NCI-H2081 treated with DMSO at 0.1 percent for 48 hours (cell line): ENCODE results near the gene ZMIZ1.

Source experiments
- DNase-seq: peaks from one replicate; lab custom pipeline; 2025; lab: John Stamatoyannopoulos, UW

The ZMIZ1 gene

GRCh38 chr10:79118286-79119202 is 49.8 kb downstream of the ZMIZ1 start:
- DNase-seq: no peak

GRCh38 chr10:79119306-79119705 is 50.5 kb downstream of the ZMIZ1 start:
- DNase-seq: no peak

GRCh38 chr10:79123547-79123963 is 54.8 kb downstream of the ZMIZ1 start:
- no peak for DNase-seq

GRCh38 chr10:79124066-79124465 is 55.3 kb downstream of the ZMIZ1 start:
- DNase-seq: no peak

GRCh38 chr10:79125092-79125491 is 56.3 kb downstream of the ZMIZ1 start:
- DNase-seq: no peak

GRCh38 chr10:79126351-79127080 is 57.8 kb downstream of the ZMIZ1 start:
- no peak for DNase-seq

GRCh38 chr10:79127151-79127961 is 58.6 kb downstream of the ZMIZ1 start:
- DNase-seq: no peak

GRCh38 chr10:79128241-79128922 is 59.6 kb downstream of the ZMIZ1 start:
- DNase-seq: no peak

- DNase-seq: no peak
These were observed 60.1 kb downstream of the ZMIZ1 start for GRCh38 chr10:79128923-79129305.

GRCh38 chr10:79129361-79129997 is 60.7 kb downstream of the ZMIZ1 start:
- DNase-seq: no peak

- DNase-seq: no peak
These were observed 61.5 kb downstream of the ZMIZ1 start for GRCh38 chr10:79130255-79130654.

- no peak for DNase-seq
These were observed 62.1 kb downstream of the ZMIZ1 start for GRCh38 chr10:79130846-79131245.

GRCh38 chr10:79131836-79132631 is 63.3 kb downstream of the ZMIZ1 start:
- no peak for DNase-seq

GRCh38 chr10:79132681-79133381 is 64.1 kb downstream of the ZMIZ1 start:
- DNase-seq: no peak

- no peak for DNase-seq
These were observed 64.7 kb downstream of the ZMIZ1 start for GRCh38 chr10:79133416-79133815.

GRCh38 chr10:79135790-79136189 is 67.0 kb downstream of the ZMIZ1 start:
- DNase-seq: no peak

GRCh38 chr10:79136236-79137005 is 67.7 kb downstream of the ZMIZ1 start:
- no peak for DNase-seq

GRCh38 chr10:79137300-79137756 is 68.6 kb downstream of the ZMIZ1 start:
- no peak for DNase-seq

- no peak for DNase-seq
These were observed 69.1 kb downstream of the ZMIZ1 start for GRCh38 chr10:79137826-79138225.
